ENCODE results near the gene IGF1R. TPM values are rescaled to one million over a fixed set of nuclear protein-coding genes. Genes with fewer than 3 reads are reported as not detected.

The IGF1R gene
- total and polyA plus RNA-seq, 2 of the 13 experiments (the other 11 are each of a cell fraction or from before 2014, with no cell fraction given): 15.9 to 18.4 TPM

- no peak for TF ChIP-seq ZBTB21 (CRISPR knock-in tag; IDR thresholded peaks at IDR 0.05)
- peak; percentile 96 for TF ChIP-seq JUND (CRISPR knock-in tag; IDR thresholded peaks at IDR 0.05)
- no peak for TF ChIP-seq ATAD3A (CRISPR knock-in tag; IDR thresholded peaks at IDR 0.05)
- TF ChIP-seq TEAD2 (CRISPR knock-in tag; IDR thresholded peaks at IDR 0.05): no peak
- TF ChIP-seq THAP9 (CRISPR knock-in tag; IDR thresholded peaks at IDR 0.05; ENCODE audit: borderline replicate concordance): no peak
- TF ChIP-seq ZNF124 (CRISPR knock-in tag; IDR thresholded peaks at IDR 0.05): no peak
- TF ChIP-seq GZF1 (CRISPR knock-in tag; IDR thresholded peaks at IDR 0.05): no peak
- no peak for TF ChIP-seq ZNF883 (CRISPR knock-in tag; IDR thresholded peaks at IDR 0.05; ENCODE audit: not compliant biosample characterization)
- no peak for TF ChIP-seq HOXA9 (CRISPR knock-in tag; IDR thresholded peaks at IDR 0.05; ENCODE audit: borderline replicate concordance)
- no peak for TF ChIP-seq ZNF12 (CRISPR knock-in tag; IDR thresholded peaks at IDR 0.05)
- no peak for TF ChIP-seq ZNF468 (CRISPR knock-in tag; IDR thresholded peaks at IDR 0.05)
- peak; percentile 61; the same call in 1 of the 2 replicates for TF ChIP-seq ZMYM3 (CRISPR knock-in tag; IDR thresholded peaks at IDR 0.05)
- no peak for TF ChIP-seq ZNF7 (CRISPR knock-in tag; IDR thresholded peaks at IDR 0.05)
- no peak for TF ChIP-seq ZNF430 (CRISPR knock-in tag; IDR thresholded peaks at IDR 0.05)
- no peak for TF ChIP-seq ZNF432 (CRISPR knock-in tag; IDR thresholded peaks at IDR 0.05; ENCODE audit: borderline replicate concordance)
- no peak for TF ChIP-seq ARHGAP35 (CRISPR knock-in tag; IDR thresholded peaks at IDR 0.05; ENCODE audit: borderline replicate concordance)
- TF ChIP-seq EP300 (IDR thresholded peaks at IDR 0.05; ENCODE audit: low read depth in 2 of 2, low read length in 2 of 2): peak in 1 of 2 experiments; percentile 45; a peak in 1 of 4 replicates
- TF ChIP-seq EP300 (CRISPR knock-in tag; IDR thresholded peaks at IDR 0.05; ENCODE audit: borderline replicate concordance): peak; percentile 41
- TF ChIP-seq MAFF (IDR thresholded peaks at IDR 0.05; ENCODE audit: low read depth, low read length): no peak
- TF ChIP-seq SNAPC5 (CRISPR knock-in tag; IDR thresholded peaks at IDR 0.05; ENCODE audit: borderline replicate concordance): no peak
- no peak for TF ChIP-seq ZNF44 (CRISPR knock-in tag; IDR thresholded peaks at IDR 0.05)
- no peak for TF ChIP-seq EHMT2 (IDR thresholded peaks at IDR 0.05; ENCODE audit: borderline replicate concordance, low read depth, low read length)
- TF ChIP-seq MBNL3 (CRISPR knock-in tag; conservative IDR thresholded peaks at IDR 0.05): no peak
- TF ChIP-seq ZNF101 (CRISPR knock-in tag; IDR thresholded peaks at IDR 0.05; ENCODE audit: borderline replicate concordance, low read depth): no peak
- TF ChIP-seq CC2D1A (CRISPR knock-in tag; IDR thresholded peaks at IDR 0.05): no peak
- peak; percentile 91 for TF ChIP-seq KMT2A (CRISPR knock-in tag; IDR thresholded peaks at IDR 0.05)
- no peak for TF ChIP-seq NBN (conservative IDR thresholded peaks at IDR 0.05)
- TF ChIP-seq ZNF691 (CRISPR knock-in tag; IDR thresholded peaks at IDR 0.05; ENCODE audit: borderline replicate concordance, low read depth): no peak
These were observed 79.0 kb downstream of the IGF1R start (continued) for GRCh38 chr15:98727115-98728040.
